K562 (cell line): ENCODE data around the gene LRRK2. TPM values are rescaled to one million over a fixed set of nuclear protein-coding genes. Genes with fewer than 3 reads are reported as not detected.

Source experiments
- ATAC-seq: fragments of 200-7000 bp; cut with Tn5 transposase; 3 replicates; pipeline ENCODE4 v1.9.1; 2020; ENCODE audit warnings: moderate library complexity
- BruUV-seq: library from RNA; stranded (reverse); fragments of 400-500 nt; replicated peaks from 2 replicates; lab custom pipeline; 2021; lab: Mats Ljungman, UMichigan
- CTCF ChIA-PET: fragments of 300-600 bp; formaldehyde crosslinking; extraction: SDS; loops from one replicate; lab custom pipeline; 2021; ENCODE audit warnings: low intra/inter-chr PET ratio; lab: Yijun Ruan, JAX
- POLR2A ChIA-PET: fragments of 300-600, 350-650 bp; sonication (Branson Sonifier 250); formaldehyde crosslinking; extraction: SDS; loops from one replicate; lab custom pipeline; 2021; ENCODE audit warnings: antibody characterized with exemption, inconsistent platforms; lab: Yijun Ruan, JAX
- DNase-seq, 4 experiments: peaks; one replicate each; pipeline versions ENCODE4 v3.0.0 to v3.0.0-alpha.2; 2011 to 2018; ENCODE audit warnings: low spot score in 3 of 4, mixed read lengths in 3 of 4; ENCODE audit errors: extremely low read depth in 1 of 4
- FAIRE-seq: peaks from 2 replicates; lab custom pipeline; 2011; peaks lifted over from hg19 to GRCh38; lab: Jason Lieb, UNC
- H2AFZ ChIP-seq: 2 replicates; pipeline ENCODE4 v1.6.0; 2011; ENCODE audit warnings: low read depth, low read length, control low read depth, inconsistent platforms
- H3K27ac ChIP-seq: fragments of 200-600 bp; 3 replicates; pipeline ENCODE4 v1.8.0; 2011; ENCODE audit warnings: low read depth, mild to moderate bottlenecking, control low read depth, inconsistent platforms, low read length, moderate library complexity, mixed read lengths; ENCODE audit errors: extremely low read depth
- H3K27me3 ChIP-seq, 2 experiments: fragments of 300-600 bp in 1 of 2; 2 replicates in 1 of 2; 3 replicates in 1 of 2; pipeline versions ENCODE4 v1.6.0 to v1.8.0; 2011; ENCODE audit warnings: inconsistent platforms in 2 of 2, low read length in 2 of 2, mild to moderate bottlenecking in 1 of 2, mixed read lengths in 1 of 2, moderate library complexity in 1 of 2; ENCODE audit not compliant: control insufficient read depth in 2 of 2, insufficient read depth in 2 of 2
- H3K36me3 ChIP-seq: fragments of 300-600 bp; 3 replicates; pipeline ENCODE4 v1.8.0; 2011; ENCODE audit warnings: mild to moderate bottlenecking, low read length, inconsistent platforms; ENCODE audit not compliant: control insufficient read depth, insufficient read depth
- H3K4me1 ChIP-seq, 2 experiments: fragments of 200-600 bp in 1 of 2; replicated peaks in 1 of 2; 2 replicates in 1 of 2; 3 replicates in 1 of 2; pipeline versions ENCODE4 v1.5.1 to v1.8.0; 2011; ENCODE audit warnings: inconsistent platforms in 2 of 2, low read length in 2 of 2, mild to moderate bottlenecking in 1 of 2, mixed read lengths in 1 of 2, moderate library complexity in 1 of 2; ENCODE audit not compliant: control insufficient read depth in 2 of 2, insufficient read depth in 2 of 2
- H3K4me2 ChIP-seq: 2 replicates; pipeline ENCODE4 v1.6.1; 2011; ENCODE audit warnings: low read length, control low read depth, inconsistent platforms, mixed read lengths; ENCODE audit not compliant: insufficient read depth
- H3K4me3 ChIP-seq: fragments of 200-600 bp; sonication (generic), shearing (Covaris generic); 2 replicates; pipeline ENCODE4 v1.5.1; 2016; ENCODE audit warnings: control low read depth, inconsistent platforms
- H3K79me2 ChIP-seq: fragments of 200-600 bp; 3 replicates; pipeline ENCODE4 v1.8.0; 2011; ENCODE audit warnings: low read length, inconsistent platforms; ENCODE audit not compliant: control insufficient read depth, insufficient read depth
- H3K9ac ChIP-seq, 2 experiments: 2 replicates each; pipeline versions ENCODE4 v1.6.0 to v1.6.1; 2011; ENCODE audit warnings: low read depth in 2 of 2, low read length in 2 of 2, control low read depth in 1 of 2, inconsistent platforms in 1 of 2, mild to moderate bottlenecking in 1 of 2, mixed read lengths in 1 of 2; ENCODE audit not compliant: insufficient read depth in 1 of 2
- H3K9me1 ChIP-seq: one replicate; pipeline ENCODE4 v1.6.0; 2011; ENCODE audit warnings: inconsistent platforms, mild to moderate bottlenecking, low read length, moderate library complexity; ENCODE audit not compliant: control insufficient read depth, insufficient read depth
- H3K9me3 ChIP-seq: replicated peaks from 2 replicates; pipeline ENCODE4 v1.5.1; 2011; ENCODE audit warnings: low read depth, low read length, inconsistent platforms; ENCODE audit not compliant: control insufficient read depth, insufficient read depth
- H4K20me1 ChIP-seq: replicated peaks from 2 replicates; pipeline ENCODE4 v1.6.1; 2011; ENCODE audit warnings: low read length, inconsistent platforms, mixed read lengths; ENCODE audit not compliant: control insufficient read depth, insufficient read depth
- CHD7 ChIP-seq: fragments of 200-600 bp; sonication (generic); IDR thresholded peaks from one replicate; pipeline ENCODE4 v1.6.1; 2012; ENCODE audit warnings: mild to moderate bottlenecking, low read depth, low read length, inconsistent platforms
- HDAC3 ChIP-seq: fragments of 450-650 bp; IDR thresholded peaks from 2 replicates; pipeline ENCODE4 v1.6.1; 2018; ENCODE audit warnings: borderline replicate concordance, mild to moderate bottlenecking, moderate library complexity; ENCODE audit not compliant: partially characterized antibody
- IRF1 ChIP-seq: sonication (generic); formaldehyde crosslinking; IDR thresholded peaks from 2 replicates; pipeline ENCODE4 v1.8.0; 2022; ENCODE audit warnings: missing genetic modification reagents, mild to moderate bottlenecking, borderline replicate concordance
- TAF9B ChIP-seq: fragments of 450-650 bp; IDR thresholded peaks from 2 replicates; pipeline ENCODE4 v1.6.1; 2018; ENCODE audit warnings: mild to moderate bottlenecking; ENCODE audit not compliant: partially characterized antibody
- ZMIZ1 ChIP-seq, 2 experiments: fragments of 150-350 bp in 1 of 2; IDR thresholded peaks; 2 replicates each; pipeline ENCODE4 v1.6.1; 2012 to 2016; ENCODE audit warnings: low read depth in 2 of 2, low read length in 2 of 2, mild to moderate bottlenecking in 1 of 2, moderate library complexity in 1 of 2
- WGBS: fragments of 100-300 bp; shearing (Covaris generic); methylation state at CpG from one replicate; pipeline ENCODE4 v1.1.6; 2016; ENCODE audit warnings: low coverage, mixed read lengths; ENCODE audit not compliant: insufficient coverage; ENCODE audit errors: missing lambda C conversion rate; 5-methylcytosine and 5-hydroxymethylcytosine counted together
- in situ Hi-C: fragments of 300-500 bp; cut with MboI; formaldehyde crosslinking; loops from 4 replicates; pipeline ENCODE4 v1.15.0; 2018; ENCODE audit warnings: inconsistent platforms, mixed read lengths
- intact Hi-C: fragments of 100-400 bp; cut with micrococcal nuclease; formaldehyde crosslinking; loops from 2 replicates; pipeline ENCODE4 v1.14.2; 2022
- polyA plus RNA-seq, 8 experiments: library from polyadenylated mRNA; depleted of rRNA in 4 of 8; stranded (reverse) in 5 of 8; unstranded in 3 of 8; fragments of >200 nt; fragmentation: Nextera tagmentation in 2 of 8; fragmentation: Illumina TruSeq in 1 of 8; extraction: Ambion mirVana in 2 of 8; extraction: Trizol in 1 of 8; gene quantifications; 2 replicates each; pipeline versions ENCODE4 v1.2.1 to v1.2.3, GENCODE V29; 2011 to 2014; ENCODE audit warnings: inconsistent platforms in 1 of 8, missing spikeins in 1 of 8
- total RNA-seq, 7 experiments: library from RNA; depleted of rRNA in 6 of 7; stranded (reverse); fragments of >200 nt in 6 of 7; fragmentation: Illumina TruSeq in 2 of 7; extraction: Trizol in 2 of 7; gene quantifications; 2 replicates each; pipeline versions ENCODE4 v1.2.1 to v1.2.3, GENCODE V29; 2011 to 2021; ENCODE audit warnings: low replicate concordance in 1 of 7

LRRK2 gene
- total and polyA plus RNA-seq, 9 of the 15 experiments (the other 6 are each of a cell fraction or from before 2014, with no cell fraction given), result 0.03 to 0.89 (median 0.31) TPM

GRCh38 chr12:40254455-40255085 is 29.8 kb downstream of the LRRK2 start:
- Histone ChIP-seq H3K36me3 (no peaks in the 10 kb centered on the region), H3K4me2 (no peak overlapping the region), H3K9me1 (no peaks in the 10 kb centered on the region), H3K27me3 (no peaks in the 10 kb centered on the region), H3K9me3 (no peaks in the 10 kb centered on the region; the same call in 1 of the 2 replicates), H4K20me1 (no peaks in the 10 kb centered on the region), H3K9ac (no peak overlapping the region), H3K27ac (no peak overlapping the region), H3K4me1 (no peaks in the 10 kb centered on the region), H3K4me3 (no peak overlapping the region), H2AFZ (no peak overlapping the region), H3K79me2 (no peaks in the 10 kb centered on the region)
- no peak for ATAC-seq
- ChIA-PET CTCF (no interaction called here), POLR2A (no interaction called here)
- no TSS peak for BruUV-seq
- FAIRE-seq, result no peak
- 6% methylated on average over 5 of the region's 5 CpGs for WGBS
- intact Hi-C loops, result no loop called here
- no peak for DNase-seq
- in situ Hi-C loops, result no loop called here
- TF ChIP-seq CHD7 (no peak), HDAC3 (no peak), ZMIZ1 (IDR thresholded peaks at IDR 0.05; ENCODE audit: low read depth in 2 of 2, low read length in 2 of 2) (no peak), IRF1 (no peak), TAF9B (no peak)
